ENCODE measurements around the gene SEZ6L. TPM values are rescaled to one million over a fixed set of nuclear protein-coding genes. Genes with fewer than 3 reads are reported as not detected.

SEZ6L gene
- total RNA-seq, 1 donor from 2014 or later, result 0.18 TPM

DNA sequence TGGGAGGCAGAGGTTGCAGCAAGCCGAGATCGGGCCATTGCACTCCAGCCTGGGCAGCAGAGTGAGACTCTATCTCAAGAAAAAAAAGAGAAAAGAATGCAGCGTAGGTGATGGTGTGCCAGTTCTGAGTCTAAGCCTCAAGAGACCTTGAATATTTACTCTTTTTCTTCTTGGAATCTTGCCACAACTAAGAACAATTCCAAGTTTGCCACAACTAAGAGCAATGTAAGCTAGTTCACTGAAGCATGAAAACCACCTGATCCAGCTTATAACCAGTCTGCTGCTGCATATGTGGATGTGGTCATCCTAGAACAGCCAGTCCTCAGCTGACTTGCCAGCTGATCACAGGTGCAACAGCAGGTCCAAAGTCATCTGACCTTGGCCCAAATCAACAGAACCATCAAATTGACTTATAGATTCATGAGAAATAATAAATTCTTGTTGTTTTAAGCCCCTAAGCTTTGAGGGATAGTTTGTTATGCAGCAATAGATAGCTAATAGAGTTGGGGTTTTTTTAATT, 25.4 kb upstream of the SEZ6L start:
- H3K4me3 Mint-ChIP-seq, result no peak overlapping the region
- no peaks in the 10 kb centered on the region for H3K36me3 Mint-ChIP-seq
- no peak overlapping the region for H3K27ac Mint-ChIP-seq
- no peaks in the 10 kb centered on the region for H3K9me3 Mint-ChIP-seq
- TF ChIP-seq, protein P1, sequence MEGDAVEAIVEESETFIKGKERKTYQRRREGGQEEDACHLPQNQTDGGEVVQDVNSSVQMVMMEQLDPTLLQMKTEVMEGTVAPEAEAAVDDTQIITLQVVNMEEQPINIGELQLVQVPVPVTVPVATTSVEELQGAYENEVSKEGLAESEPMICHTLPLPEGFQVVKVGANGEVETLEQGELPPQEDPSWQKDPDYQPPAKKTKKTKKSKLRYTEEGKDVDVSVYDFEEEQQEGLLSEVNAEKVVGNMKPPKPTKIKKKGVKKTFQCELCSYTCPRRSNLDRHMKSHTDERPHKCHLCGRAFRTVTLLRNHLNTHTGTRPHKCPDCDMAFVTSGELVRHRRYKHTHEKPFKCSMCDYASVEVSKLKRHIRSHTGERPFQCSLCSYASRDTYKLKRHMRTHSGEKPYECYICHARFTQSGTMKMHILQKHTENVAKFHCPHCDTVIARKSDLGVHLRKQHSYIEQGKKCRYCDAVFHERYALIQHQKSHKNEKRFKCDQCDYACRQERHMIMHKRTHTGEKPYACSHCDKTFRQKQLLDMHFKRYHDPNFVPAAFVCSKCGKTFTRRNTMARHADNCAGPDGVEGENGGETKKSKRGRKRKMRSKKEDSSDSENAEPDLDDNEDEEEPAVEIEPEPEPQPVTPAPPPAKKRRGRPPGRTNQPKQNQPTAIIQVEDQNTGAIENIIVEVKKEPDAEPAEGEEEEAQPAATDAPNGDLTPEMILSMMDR (IDR thresholded peaks at IDR 0.05; ENCODE audit: unreplicated experiment), result no peak
- no peak for DNase-seq (ENCODE audit: low spot score in 2 of 2, unreplicated experiment in 2 of 2)
- H3K4me1 Mint-ChIP-seq, result no peaks in the 10 kb centered on the region
- H3K27me3 Mint-ChIP-seq (ENCODE audit: low read depth), result peaks cover 55% of the 10 kb centered on the region

DNA sequence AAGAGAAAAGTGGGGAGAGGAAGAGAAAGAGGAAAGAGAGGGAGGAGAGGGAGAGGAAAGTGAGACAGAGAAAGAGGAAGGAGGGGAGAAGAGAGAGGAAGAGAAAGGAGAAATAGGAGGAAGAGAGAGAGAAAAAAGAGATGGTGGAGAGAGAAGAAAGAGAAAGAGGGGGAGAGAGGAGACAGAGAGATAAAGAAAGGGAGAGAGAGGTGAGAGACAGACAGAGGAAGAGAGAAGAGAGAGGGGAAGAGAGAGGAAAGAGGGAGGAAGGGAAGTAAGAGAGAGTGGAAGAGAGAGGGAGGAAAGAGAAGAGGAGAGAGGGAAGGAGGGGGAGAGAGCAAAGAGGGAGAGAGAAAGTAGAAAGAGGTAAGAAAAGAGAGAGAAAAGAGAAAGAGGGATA, 9.4 kb upstream of the SEZ6L start:
- H3K4me1 Mint-ChIP-seq, result no peaks in the 10 kb centered on the region
- H3K27ac Mint-ChIP-seq, result no peak overlapping the region
- no peak for DNase-seq (ENCODE audit: low spot score in 2 of 2, unreplicated experiment in 2 of 2)
- peaks cover 79% of the 10 kb centered on the region for H3K27me3 Mint-ChIP-seq (ENCODE audit: low read depth)
- H3K4me3 Mint-ChIP-seq, result no peak overlapping the region
- peaks cover 3% of the 10 kb centered on the region for H3K9me3 Mint-ChIP-seq
- no peaks in the 10 kb centered on the region for H3K36me3 Mint-ChIP-seq
- TF ChIP-seq, protein P1 (IDR thresholded peaks at IDR 0.05; ENCODE audit: unreplicated experiment), result no peak

DNA sequence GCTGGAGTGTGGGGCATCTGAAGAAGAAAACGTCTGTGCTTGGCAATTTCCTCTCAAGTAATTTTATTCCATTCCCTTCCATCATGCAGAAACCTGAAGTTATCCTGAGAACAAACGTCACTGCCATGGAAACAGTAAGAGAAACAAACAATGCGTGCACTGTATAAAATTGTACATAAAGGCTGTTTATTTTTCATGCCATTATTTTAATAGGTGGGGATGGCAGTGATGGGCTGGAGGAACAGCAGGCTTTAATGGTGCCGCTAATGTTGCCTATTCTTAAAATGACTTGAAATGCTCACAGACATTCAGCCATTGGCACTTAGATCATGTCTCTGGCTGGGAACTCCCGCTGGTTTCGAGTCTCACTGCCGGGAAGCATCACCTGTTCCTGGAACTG, 7.5 kb upstream of the SEZ6L start:
- peaks cover 88% of the 10 kb centered on the region for H3K27me3 Mint-ChIP-seq (ENCODE audit: low read depth)
- no peak overlapping the region for H3K4me3 Mint-ChIP-seq
- DNase-seq (ENCODE audit: low spot score in 2 of 2, unreplicated experiment in 2 of 2), result no peak
- peaks cover 3% of the 10 kb centered on the region for H3K9me3 Mint-ChIP-seq
- H3K27ac Mint-ChIP-seq, result no peak overlapping the region
- TF ChIP-seq, protein P1 (IDR thresholded peaks at IDR 0.05; ENCODE audit: unreplicated experiment), result no peak
- H3K4me1 Mint-ChIP-seq, result no peaks in the 10 kb centered on the region
- no peaks in the 10 kb centered on the region for H3K36me3 Mint-ChIP-seq

DNA sequence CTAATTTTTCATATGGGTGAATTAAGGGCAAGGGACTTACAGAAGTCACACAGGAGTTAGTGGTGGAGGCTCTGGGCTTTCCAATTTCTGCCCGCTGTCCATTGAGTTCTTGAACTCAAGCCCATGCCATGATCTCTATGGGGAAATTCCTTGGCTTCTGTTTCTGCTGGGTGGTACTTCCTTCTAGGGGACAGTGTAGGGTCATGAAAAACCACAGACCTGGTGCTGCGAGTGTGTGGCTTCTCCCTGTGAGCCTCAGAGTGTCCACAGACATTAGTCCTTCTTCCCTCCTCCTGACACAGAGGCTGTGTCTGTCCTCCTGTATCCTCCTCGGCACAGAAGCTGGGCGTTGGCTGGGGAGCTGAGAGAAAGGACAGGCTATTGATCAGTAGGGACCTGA, 6.3 kb upstream of the SEZ6L start:
- Mint-ChIP-seq H3K27me3 (ENCODE audit: low read depth) (peaks cover 94% of the 10 kb centered on the region), H3K27ac (no peak overlapping the region), H3K36me3 (no peaks in the 10 kb centered on the region), H3K4me3 (no peak overlapping the region), H3K9me3 (peaks cover under 1% of the 10 kb centered on the region), H3K4me1 (no peaks in the 10 kb centered on the region)
- DNase-seq (ENCODE audit: low spot score in 2 of 2, unreplicated experiment in 2 of 2), result no peak
- TF ChIP-seq, protein P1 (IDR thresholded peaks at IDR 0.05; ENCODE audit: unreplicated experiment), result no peak

DNA sequence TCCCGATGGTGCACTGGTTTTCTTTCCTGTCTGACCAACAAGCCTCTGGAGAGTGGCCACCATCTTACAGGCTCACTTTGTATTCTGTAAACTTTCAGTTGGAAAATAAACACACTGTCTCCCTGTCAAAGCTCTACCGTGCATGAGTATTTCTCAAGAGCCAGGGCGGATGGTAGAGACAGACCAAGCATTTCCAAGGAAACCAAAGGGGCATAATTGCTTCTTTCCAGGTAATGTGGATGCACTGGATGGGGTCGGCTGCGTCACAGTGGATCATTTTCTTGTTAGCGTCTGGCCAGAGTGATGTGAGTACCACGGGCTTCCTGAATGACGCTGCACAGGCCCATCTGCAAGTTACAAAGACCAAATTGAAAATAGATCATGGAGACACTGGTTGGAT, 5.1 kb upstream of the SEZ6L start:
- DNase-seq (ENCODE audit: low spot score in 2 of 2, unreplicated experiment in 2 of 2), result no peak
- no peak overlapping the region for H3K4me3 Mint-ChIP-seq
- no peak overlapping the region for H3K27ac Mint-ChIP-seq
- H3K27me3 Mint-ChIP-seq (ENCODE audit: low read depth), result peaks cover 96% of the 10 kb centered on the region
- H3K9me3 Mint-ChIP-seq, result no peaks in the 10 kb centered on the region
- TF ChIP-seq, protein P1 (IDR thresholded peaks at IDR 0.05; ENCODE audit: unreplicated experiment), result no peak
- H3K4me1 Mint-ChIP-seq, result peaks cover 6% of the 10 kb centered on the region
- H3K36me3 Mint-ChIP-seq, result no peaks in the 10 kb centered on the region

DNA sequence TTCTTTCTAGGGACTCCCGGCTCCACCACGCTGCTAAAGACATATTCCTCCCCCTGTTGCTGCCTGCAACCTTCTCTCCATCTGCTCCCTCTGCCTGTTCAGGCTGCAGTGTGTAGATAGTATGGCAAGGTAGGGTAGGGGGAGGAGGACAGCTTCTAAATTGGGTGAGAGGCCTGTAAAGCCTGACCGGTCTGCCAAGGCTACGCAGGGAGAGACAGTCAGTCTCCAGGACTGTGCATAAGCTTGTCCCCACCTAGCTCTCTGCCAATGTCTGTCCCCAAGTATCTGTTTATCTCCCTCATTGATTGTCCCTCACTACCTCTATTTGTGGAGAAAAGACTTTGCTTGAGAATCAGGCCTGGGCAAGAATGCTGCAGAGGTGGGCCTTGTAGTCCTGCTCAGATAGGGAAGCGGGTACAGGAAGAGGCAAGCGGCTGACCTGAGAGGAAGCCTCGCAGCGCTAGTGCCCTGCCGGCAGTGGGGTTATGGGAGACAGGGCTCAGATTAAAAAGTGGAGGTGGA, 871 bp upstream of the SEZ6L start:
- peaks cover 6% of the 10 kb centered on the region for H3K4me1 Mint-ChIP-seq
- no peaks in the 10 kb centered on the region for H3K9me3 Mint-ChIP-seq
- TF ChIP-seq, protein P1 (IDR thresholded peaks at IDR 0.05; ENCODE audit: unreplicated experiment), result no peak
- H3K36me3 Mint-ChIP-seq, result no peaks in the 10 kb centered on the region
- DNase-seq (ENCODE audit: low spot score in 2 of 2, unreplicated experiment in 2 of 2), result no peak
- peaks cover 94% of the 10 kb centered on the region for H3K27me3 Mint-ChIP-seq (ENCODE audit: low read depth)
- no peak overlapping the region for H3K27ac Mint-ChIP-seq
- peak overlapping the region; percentile 65 for H3K4me3 Mint-ChIP-seq
